Upper lobe of left lung (tissue), 4 donors: ENCODE data around the gene FBRSL1.

Source experiments
- CTCF ChIP-seq, 6 experiments: fragments of 450-650 bp in 4 of 6; fragments of 200-600 bp in 2 of 6; sonication (generic) in 2 of 6; IDR thresholded peaks; one replicate each; pipeline ENCODE4 v1.5.1; 2016 to 2019; ENCODE audit warnings: antibody characterized with exemption in 6 of 6
- POLR2A ChIP-seq, 4 donors: fragments of 450-650 bp; IDR thresholded peaks; one replicate each; pipeline ENCODE4 v1.5.1; 2016 to 2017; ENCODE audit warnings: antibody characterized with exemption in 4 of 4, mild to moderate bottlenecking in 2 of 4

- TF ChIP-seq CTCF (IDR thresholded peaks at IDR 0.05), result no peak
- no peak for TF ChIP-seq POLR2A (IDR thresholded peaks at IDR 0.05)
These were observed 44.1 kb downstream of the FBRSL1 start for GRCh38 chr12:132534076-132534475.
